ENCODE measurements around the gene CALML5. TPM values are rescaled to one million over a fixed set of nuclear protein-coding genes. Genes with fewer than 3 reads are reported as not detected.

CALML5 gene
- polyA plus RNA-seq, 3 donors, result not detected

DNA sequence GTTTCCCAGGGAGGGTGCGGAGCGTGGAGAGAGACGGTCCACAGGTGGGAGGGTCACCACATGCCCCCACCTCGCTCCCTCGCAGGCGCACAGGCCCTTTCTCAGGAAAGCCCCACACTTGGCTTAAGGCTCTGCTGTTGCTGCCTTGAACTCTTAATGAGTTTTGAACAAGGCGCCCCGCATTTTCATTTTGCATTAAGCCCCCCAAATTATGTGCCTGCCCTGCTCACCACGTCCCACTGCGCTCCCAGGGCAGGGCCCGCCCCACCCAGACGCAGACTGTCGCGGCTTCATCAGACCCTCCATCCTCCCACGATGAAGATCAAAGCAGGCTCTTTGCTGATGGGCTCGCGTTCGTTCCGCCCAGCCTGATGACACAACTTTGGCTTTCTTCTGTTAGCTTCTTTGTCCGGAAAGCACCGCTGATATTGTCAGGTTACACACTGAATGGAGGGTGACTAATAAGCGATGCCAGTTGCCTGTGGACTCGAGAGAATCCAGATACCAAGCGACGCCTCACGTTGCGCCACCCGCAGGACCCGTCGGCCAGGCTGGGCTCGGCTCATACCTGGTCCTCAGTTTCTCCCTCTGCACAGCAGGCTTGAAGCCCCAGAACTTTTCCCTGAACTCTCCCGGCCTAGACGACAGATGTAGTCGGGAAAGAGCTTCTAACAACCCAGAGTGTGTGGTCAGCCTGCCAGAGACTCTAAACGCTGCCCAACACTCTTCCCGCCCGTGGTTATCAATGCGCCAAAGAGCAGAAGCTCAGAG is 34.9 kb upstream of the CALML5 start:
- DNase-seq (ENCODE audit: low read depth in 3 of 3, low spot score in 2 of 3), result no peak

DNA sequence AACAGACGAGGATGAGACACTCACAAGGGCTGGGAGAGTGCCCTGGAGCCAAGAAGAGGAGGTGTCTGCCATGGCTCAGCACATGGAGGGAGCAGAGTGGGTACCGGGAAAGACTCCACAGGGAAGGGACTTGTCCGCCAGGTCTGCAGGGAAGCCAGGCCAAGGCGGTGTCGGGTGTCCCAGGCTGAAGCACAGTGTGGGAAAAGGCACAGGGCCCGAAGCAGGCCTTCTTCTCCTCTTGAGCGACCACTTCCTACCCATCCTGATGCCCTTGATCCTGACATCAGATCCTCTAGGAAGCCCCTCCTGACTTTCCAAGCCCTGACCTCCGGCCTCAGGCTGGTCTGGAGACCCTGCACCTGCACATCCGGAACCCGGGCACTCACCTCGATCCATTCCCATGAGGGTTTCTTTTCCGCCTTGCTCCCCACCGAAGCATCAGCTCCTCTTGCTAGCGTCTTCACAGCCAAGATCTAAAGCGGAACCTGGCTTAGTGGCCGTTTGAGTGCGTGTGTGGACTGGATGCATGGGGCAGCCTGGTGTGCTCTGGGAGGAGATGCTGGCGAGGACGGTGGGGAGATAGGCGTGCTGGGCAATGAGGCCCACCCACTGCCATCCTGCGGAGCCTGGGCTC is 33.8 kb upstream of the CALML5 start:
- no peak for DNase-seq (ENCODE audit: low read depth in 3 of 3, low spot score in 2 of 3)

DNA sequence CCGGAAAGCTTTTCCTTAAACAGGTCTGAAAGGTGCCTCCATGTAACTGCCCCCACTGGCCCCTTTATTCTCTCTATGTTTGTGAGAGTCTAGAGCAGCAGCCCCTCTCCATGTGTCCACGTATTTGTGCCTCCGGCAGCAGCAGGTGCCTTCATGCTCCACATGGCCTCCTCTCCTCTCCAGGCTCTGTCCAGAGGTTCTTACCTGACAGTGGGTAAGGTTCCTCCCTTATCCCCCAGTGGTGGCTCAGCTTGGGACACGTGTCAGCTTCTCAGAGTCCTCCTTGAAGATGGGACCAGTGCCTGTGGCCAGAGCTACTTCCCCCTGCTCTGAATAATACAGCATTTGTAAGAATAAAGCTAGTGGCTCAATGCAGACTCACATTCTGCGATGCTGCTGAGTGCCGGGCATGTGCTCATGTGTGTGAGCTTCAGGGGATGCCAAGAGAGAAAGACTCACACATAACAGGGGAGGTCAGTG is 33.3 kb upstream of the CALML5 start:
- no peak for DNase-seq (ENCODE audit: low read depth in 3 of 3, low spot score in 2 of 3)

DNA sequence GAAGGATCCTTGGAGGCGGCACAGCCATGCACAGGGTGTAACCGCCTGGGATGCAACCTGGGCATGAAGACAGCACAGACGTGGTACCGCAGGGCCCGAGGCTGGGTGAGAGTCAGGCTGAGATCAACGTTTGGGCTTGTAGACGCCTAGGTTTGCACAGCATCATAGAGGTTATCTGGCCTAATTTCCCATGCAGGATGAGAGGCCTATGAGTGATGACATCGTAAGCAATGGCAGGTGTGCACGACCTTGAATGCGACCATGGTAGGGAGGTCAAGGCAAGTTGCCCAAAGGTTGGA is 32.9 kb upstream of the CALML5 start:
- no peak for DNase-seq (ENCODE audit: low read depth in 3 of 3, low spot score in 2 of 3)

DNA sequence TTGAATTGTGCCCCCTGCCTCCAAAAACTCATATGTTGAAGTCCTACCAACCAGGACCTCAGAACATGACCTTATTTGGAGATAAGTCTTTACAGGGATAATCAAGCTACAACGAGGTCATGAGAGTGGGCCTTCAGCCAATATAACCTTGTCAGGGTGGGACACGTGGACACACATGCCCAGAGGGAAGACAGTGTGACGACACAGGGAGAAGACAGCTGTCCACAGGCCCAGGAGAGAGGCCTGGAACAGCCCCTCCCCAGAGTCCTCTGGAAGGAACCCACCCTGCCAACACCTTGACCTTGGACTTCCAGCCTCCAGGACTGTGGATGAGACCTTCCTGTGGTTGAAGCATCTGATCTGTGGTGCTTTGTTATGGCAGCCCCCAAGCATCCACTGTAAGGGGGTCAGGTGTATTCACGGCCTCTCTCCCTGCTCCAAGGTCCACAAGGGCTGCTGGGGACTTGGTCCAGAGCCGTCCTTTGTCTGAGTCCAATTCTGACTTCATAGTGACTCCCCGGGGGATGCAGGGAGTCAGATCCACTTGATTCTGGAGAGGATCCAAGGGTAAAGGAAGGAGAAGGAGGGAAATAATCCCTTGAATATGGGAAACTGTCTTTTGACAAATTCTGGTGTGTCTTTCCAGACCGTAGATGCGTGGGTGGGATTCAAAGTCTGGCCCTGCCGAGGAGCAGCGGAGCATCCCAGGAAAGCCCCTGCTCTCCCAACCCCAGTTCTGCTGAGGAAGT is 32.4 kb upstream of the CALML5 start:
- DNase-seq (ENCODE audit: low read depth in 3 of 3, low spot score in 2 of 3), result no peak

DNA sequence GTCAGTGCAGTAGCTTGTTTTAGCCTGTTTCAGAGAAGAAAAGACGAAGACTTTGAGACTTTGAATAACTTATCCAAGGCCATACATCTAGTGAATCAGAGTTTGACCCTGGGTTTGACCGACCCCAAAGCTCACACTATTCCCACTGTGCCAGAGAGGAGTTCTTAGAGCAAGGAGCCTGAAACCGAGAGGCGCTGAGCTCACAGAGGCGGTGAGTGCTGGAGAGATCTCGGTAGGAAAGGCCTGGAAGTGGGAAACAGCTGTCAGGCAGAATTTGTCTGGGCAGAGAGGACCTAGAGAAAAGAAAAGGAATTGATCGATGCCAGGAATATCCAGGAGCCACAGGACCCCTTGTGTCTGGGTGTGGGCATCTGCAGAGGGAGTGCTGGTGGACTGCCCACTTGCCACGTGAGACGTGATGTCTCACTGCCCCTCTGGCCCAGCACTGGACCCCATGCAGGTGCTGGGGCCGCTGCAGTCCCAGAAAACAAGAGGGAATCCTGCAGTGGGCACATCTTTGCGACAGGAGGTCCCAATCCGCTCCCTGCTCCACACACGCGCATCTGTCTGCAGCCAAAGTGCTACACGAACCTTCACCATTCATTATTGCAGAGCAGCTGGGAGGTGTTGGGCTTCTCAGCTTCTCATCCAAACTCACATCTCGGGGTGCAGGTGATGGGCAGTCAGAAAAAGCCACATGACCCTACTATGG is 31.6 kb upstream of the CALML5 start:
- no peak for DNase-seq (ENCODE audit: low read depth in 3 of 3, low spot score in 2 of 3)

DNA sequence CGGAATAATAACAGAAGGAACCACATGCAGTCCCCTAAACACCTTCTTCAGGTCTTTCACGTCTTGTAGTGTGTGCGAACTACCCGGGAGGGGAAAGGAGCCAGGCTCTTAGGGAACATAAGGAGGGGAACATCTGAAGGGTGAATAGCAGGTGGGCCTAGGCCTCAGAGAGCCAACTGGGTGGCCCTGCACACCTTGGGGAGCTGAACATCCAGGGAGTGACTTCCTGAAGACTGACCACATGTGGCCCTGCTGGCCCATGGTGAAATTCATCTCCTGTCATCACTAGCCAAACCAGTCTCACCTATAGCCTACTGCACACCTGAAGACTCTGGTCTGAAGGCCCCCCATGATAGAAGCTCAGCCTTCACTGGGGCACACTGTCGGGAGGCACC is 31.0 kb upstream of the CALML5 start:
- no peak for DNase-seq (ENCODE audit: low read depth in 3 of 3, low spot score in 2 of 3)

DNA sequence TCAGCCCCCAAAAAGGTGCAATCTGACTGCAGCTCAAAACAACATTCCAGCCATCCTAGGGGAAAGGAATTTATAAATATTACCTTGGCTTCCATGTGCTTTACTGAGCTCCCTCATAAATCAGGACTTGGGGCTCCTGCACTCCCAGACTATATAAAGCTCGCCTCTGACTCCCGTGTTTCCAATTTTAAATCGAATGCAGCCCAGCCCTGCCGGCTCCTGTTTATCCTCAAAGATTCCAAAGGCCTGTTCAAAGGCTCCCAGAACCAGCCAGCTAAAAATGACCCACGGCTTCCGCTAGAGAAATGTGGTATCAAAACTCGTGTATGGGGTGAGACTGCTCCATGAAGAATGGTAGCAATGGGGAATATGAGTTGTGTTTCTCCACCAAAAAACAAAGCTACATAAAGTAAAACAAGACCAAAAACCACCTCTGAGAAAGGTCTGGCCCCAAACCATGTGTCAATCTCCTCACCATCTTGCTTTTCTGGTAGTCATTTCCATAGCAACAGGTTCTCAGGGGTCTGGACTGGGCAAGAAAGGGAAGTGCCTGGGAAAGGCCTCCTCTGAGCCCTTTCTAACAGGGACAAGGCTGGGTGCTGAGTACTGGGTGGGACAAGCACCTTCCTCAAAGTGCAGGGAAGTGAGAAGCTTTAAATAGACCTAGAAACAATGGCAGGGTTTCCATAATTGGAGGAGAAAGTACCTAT is 30.5 kb upstream of the CALML5 start:
- no peak for DNase-seq (ENCODE audit: low read depth in 3 of 3, low spot score in 2 of 3)

DNA sequence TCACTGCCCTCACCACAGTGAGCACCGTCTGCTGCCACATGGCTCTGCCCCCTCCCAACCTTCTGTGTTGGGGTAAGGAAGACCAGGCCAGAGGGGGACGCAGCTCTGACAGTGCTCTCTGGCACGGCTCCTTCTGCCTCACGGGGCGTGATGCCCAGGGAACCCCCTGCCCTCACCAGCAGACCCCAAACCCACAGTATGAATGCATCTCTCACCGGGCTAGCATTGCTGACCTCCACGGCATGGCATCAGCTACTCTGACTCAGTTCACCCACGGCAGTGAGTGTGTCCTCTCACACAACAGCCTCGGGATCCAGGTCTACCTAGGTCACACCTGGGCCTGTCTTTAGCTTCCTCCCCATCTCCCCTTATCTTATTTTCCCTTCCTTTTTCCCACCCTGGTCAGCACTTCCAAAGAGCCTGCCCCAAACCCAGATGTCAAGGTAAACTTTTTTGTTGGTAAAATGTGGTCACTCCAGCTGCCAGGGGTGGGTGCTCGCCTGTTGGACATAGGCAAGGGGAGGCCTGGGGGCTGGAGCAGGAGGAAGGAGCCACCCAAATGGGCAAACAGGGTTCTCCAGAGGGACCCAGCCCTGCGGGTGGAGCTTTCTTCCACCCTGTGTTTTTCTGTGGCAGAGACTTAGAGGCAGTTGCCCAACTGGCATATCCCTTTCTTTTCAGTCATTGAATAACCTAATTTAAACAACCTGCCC is 29.8 kb upstream of the CALML5 start:
- no peak for DNase-seq (ENCODE audit: low read depth in 3 of 3, low spot score in 2 of 3)

DNA sequence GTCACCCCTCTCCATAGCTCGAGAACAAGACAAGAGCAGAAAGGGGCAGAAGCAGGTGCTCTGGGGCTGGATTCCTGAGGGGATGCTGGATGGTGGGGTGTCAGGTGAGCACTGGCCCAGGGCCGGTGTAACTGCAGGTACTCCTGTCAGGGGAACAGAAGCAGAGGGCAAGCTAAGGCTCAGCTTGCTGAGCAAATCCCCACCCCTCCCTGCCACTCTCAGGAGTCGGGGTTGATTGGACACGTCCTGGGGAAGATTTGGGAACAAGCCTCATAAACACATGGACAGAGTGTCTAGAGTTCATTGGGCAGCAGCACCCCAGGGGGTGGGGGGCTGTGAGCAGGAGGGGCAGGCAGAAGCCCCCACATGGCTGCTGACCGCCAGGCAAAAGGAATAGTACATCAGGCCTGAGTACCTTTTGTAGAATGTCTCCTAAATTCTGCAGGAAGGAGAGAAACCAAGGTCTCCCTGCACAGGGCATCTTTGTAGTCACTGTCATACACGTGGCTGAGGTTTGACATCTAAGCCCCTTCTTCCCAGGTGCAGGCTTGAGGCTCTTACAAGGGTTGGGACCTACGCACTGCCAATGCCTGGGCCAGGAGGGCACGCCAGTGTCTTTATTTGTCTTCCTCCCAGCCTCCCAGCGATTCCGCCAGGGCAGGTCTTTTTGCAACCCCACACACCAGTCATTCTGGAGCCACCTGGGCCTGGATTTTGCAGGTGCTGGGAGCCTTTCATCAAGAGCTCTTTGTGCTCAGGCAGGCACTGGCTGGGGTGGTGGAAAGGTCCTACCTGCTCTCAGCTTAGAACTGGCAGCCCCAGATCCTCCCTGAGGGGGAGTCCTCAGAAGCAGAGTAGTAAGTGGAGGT is 28.2 kb upstream of the CALML5 start:
- no peak for DNase-seq (ENCODE audit: low read depth in 3 of 3, low spot score in 2 of 3)

DNA sequence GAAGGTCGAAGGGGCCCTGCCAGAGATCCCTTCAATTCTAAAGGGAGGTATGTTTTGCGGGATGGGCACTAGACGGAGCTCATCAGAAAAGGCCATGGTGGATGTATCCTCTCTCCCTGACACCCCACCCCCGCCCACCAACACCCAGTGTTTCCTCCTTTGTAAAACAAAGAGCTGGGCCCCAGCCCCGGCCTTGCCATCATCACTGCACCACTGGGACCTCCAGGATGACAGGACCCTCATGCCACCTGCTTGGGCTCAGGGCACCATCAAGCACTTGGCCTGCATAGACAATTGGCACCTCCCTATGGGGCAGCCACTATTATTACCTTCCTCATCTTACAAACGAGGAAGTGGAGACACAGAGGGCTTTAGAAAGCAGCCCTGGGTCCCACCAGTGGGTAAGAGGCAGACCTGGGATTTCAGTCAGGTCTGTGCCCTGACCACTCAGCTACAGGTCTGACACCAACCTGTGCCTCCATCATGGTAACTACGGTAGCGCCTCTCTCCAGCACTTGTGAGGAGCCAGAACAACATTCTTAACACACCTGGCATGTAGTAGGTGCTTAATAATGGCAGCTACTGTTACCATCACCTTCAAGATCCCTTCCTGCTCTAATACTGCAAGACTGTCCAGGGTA is 27.4 kb upstream of the CALML5 start:
- DNase-seq (ENCODE audit: low read depth in 3 of 3, low spot score in 2 of 3), result no peak

DNA sequence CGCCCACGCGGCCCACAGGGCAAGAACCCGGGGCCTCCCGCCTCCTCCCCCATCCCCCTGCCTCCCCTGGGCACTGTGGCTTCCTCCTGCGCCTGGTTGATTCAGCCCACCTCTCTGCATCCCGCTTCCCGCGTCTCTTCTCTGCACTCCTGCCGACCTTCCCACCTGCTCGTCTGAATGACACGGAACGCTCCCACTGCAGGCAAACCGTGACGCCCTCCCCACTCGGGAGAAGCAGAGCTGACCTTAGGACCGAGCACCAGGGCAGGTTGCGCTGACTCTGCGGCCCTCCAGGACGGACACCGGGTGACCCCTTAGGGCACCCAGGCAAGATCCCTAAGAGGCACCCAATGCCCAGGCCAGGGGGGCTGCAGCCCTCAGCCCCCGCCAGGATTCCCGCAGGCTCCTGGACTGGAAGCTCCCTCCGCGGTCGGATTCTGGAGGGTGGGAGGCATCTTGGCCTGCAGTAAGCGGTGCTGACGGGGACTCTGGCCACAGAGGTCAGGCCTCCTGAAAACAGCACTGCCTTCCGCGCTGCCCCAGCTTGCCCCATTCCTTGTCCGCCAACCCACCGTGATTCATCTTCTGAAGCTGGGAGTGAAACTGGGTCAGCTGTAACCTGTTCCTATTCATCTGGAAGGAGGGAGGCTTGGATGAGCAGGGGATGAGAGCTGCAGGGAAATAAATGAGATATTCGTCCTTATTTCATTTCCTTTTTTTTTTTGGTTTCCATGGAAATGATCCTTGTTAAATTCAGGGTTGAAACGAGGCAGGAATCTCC is 26.4 kb upstream of the CALML5 start:
- no peak for DNase-seq (ENCODE audit: low read depth in 3 of 3, low spot score in 2 of 3)

DNA sequence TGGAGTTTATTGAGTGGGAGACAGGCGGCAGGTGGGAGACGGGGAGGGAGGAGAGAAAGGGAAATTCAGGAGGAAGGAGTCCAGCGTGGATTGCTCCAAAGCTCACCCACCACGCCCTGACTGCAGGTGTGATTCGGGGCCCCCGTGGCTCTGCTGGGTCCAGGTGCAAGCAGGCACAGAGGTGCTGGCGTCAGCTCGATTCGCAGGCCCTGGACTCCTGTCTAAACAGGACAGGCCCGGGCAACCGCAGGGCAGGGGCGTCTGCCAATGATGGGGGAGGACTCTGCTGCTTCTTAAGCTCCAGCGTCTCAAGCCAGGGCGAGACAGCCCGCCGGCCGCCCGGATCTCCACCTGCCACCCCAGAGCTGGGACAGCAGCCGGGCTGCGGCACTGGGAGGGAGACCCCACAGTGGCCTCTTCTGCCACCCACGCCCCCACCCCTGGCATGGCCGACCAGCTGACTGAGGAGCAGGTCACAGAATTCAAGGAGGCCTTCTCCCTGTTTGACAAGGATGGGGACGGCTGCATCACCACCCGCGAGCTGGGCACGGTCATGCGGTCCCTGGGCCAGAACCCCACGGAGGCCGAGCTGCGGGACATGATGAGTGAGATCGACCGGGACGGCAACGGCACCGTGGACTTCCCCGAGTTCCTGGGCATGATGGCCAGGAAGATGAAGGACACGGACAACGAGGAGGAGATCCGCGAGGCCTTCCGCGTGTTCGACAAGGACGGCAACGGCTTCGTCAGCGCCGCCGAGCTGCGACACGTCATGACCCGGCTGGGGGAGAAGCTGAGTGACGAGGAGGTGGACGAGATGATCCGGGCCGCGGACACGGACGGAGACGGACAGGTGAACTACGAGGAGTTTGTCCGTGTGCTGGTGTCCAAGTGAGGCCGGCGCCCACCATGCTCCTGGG is 25.5 kb upstream of the CALML5 start, which contains the start of gene CALML3:
Gene CALML3 (plus strand): TSS at position 321 of the 920 bp plus-strand sequence. CDS start 125 bp downstream, at position 446.
- DNase-seq (ENCODE audit: low read depth in 3 of 3, low spot score in 2 of 3), result no peak

DNA sequence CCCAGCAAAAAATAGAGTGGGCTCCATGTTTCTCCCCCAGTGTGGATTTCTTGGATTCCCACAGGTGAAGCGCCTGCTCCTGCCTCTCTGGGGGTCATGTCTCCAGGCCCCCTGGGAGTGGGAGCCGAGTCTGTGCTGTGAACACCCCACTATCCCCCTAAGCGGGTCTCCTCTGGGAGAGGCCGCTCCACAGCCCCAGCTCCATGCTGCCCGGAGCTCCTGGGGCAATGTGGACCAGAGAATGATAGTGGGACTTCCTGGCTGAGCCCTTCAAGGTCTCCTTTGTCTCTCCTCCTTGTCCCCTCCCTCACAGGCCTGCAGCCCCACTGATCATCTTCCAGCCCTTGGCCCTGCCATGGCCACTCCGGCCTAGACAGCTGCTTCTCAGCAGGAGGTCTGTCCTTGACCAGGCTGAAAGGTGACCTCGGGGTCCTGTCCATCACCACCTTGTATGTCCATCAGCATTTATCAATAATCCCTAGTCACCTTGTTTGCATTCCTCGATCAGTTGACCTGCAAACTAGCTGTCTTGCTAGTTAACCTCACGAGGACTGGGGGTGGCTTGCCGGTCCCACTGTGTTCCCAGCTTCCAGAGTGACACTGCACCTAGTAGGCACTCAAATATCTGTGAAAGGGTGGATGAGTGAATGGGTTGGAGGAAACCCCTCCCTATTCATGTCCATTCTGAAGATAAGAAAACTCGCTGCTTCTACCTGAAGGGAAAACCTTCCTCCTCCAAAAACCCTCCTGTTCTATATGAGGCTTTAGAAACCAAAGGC is 24.6 kb upstream of the CALML5 start:
- no peak for DNase-seq (ENCODE audit: low read depth in 3 of 3, low spot score in 2 of 3)

DNA sequence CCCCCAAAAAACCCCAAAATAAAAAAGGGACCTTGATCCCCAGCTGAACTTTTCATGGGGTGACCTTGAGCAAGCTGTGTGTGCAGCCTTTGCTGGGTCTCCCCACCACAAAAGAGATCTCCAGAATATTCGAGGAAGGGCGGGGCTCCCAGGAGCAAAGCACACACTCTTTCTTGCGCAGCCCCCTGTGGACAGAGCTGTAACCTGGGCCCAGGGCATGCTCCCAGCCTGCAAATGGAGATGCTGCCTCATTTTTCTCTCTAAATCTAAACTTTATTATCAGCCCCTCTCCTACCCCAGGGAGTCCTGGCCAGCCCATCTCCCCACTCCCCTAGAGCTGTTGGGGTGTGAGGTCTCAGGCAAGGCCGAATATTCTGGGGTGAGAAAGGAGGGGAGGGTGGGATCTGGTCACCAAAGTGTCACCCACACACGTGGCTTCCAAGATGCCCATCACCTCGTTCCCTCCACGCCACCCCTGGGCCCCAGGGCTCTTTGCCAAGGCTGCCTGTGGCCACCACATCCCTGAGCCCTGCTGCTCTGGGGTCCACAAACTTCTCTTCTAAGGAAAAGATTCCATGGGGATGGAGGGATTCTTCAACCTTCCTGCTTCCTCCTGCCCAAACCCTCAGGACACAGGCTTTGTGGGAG is 23.7 kb upstream of the CALML5 start:
- no peak for DNase-seq (ENCODE audit: low read depth in 3 of 3, low spot score in 2 of 3)

Measured in right renal cortex interstitium (tissue), 3 donors.